Vagina (tissue), 2 donors: Measurements from ENCODE around the gene IMMP2L.

Source experiments
- POLR2A ChIP-seq, 2 donors: fragments of 450-650 bp; IDR thresholded peaks; one replicate each; pipeline ENCODE4 v1.6.1; 2017; ENCODE audit warnings: antibody characterized with exemption in 2 of 2, mild to moderate bottlenecking in 2 of 2, moderate library complexity in 2 of 2
- POLR2AphosphoS5 ChIP-seq, 2 donors: sonication (generic); formaldehyde crosslinking; IDR thresholded peaks; one replicate each; pipeline ENCODE4 v1.9.0; 2017; ENCODE audit warnings: antibody characterized with exemption in 2 of 2, mild to moderate bottlenecking in 2 of 2, low read depth in 1 of 2; ENCODE audit not compliant: insufficient read depth in 1 of 2
- TF ChIP-seq, protein P1 (sequence below), 3 experiments: fragments of 450-650 bp in 2 of 3; fragments of 200-600 bp in 1 of 3; sonication (generic) in 1 of 3; IDR thresholded peaks; one replicate each; pipeline ENCODE4 v1.5.1; 2017 to 2019; ENCODE audit warnings: antibody characterized with exemption in 3 of 3, mild to moderate bottlenecking in 2 of 3, moderate library complexity in 2 of 3

DNA sequence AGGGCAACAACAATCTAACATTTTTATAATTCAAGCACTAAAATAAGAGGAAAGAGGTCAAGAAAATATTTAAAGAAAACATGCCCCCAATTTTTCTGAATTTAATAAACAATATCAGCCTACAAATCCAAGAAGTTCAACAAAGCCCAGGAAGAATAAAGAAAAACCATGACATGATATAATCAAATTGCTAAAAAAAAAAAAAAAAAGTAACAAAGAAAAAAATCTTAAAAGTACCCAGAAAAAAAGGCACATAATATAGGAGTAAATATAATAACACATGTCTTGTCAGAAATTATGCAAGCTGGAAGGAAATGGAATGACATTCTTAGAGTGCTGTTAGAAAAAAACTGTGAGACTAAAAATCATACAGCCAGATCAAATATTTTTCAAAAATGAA lies 151.4 kb downstream of the IMMP2L start:
- no peak for TF ChIP-seq POLR2A (IDR thresholded peaks at IDR 0.05)
- TF ChIP-seq POLR2AphosphoS5 (IDR thresholded peaks at IDR 0.05; ENCODE audit: insufficient read depth in 1 of 2, low read depth in 1 of 2): no peak
- TF ChIP-seq, protein P1, sequence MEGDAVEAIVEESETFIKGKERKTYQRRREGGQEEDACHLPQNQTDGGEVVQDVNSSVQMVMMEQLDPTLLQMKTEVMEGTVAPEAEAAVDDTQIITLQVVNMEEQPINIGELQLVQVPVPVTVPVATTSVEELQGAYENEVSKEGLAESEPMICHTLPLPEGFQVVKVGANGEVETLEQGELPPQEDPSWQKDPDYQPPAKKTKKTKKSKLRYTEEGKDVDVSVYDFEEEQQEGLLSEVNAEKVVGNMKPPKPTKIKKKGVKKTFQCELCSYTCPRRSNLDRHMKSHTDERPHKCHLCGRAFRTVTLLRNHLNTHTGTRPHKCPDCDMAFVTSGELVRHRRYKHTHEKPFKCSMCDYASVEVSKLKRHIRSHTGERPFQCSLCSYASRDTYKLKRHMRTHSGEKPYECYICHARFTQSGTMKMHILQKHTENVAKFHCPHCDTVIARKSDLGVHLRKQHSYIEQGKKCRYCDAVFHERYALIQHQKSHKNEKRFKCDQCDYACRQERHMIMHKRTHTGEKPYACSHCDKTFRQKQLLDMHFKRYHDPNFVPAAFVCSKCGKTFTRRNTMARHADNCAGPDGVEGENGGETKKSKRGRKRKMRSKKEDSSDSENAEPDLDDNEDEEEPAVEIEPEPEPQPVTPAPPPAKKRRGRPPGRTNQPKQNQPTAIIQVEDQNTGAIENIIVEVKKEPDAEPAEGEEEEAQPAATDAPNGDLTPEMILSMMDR (IDR thresholded peaks at IDR 0.05): no peak
